HEK293 (cell line): ENCODE results near the gene TDG.

Experiments used
- CTCF ChIA-PET: fragments of 350-600 bp; formaldehyde crosslinking; extraction: SDS; loops from one replicate; lab custom pipeline; 2021; ENCODE audit warnings: antibody characterized with exemption; lab: Yijun Ruan, JAX
- POLR2A ChIA-PET: fragments of 300-600 bp; formaldehyde crosslinking; extraction: SDS; loops from one replicate; lab custom pipeline; 2020; ENCODE audit warnings: antibody characterized with exemption, inconsistent platforms; lab: Yijun Ruan, JAX
- H3K27ac ChIP-seq: fragments of 200-500 bp; sonication (Bioruptor generic); 2 replicates; pipeline ENCODE4 v1.5.1; 2014; ENCODE audit warnings: low read depth, low read length, control low read depth, inconsistent platforms; ENCODE audit errors: extremely low read depth
- H3K36me3 ChIP-seq, 2 experiments: fragments of 200-500 bp in 1 of 2; sonication (Bioruptor generic) in 1 of 2; 1 replicate in 1 of 2; 2 replicates in 1 of 2; pipeline ENCODE4 v1.5.1; 2014 to 2017; ENCODE audit warnings: inconsistent platforms in 2 of 2, low read length in 2 of 2; ENCODE audit not compliant: control insufficient read depth in 2 of 2, insufficient read depth in 1 of 2
- H3K4me1 ChIP-seq: fragments of 200-500 bp; sonication (Bioruptor generic); 2 replicates; pipeline ENCODE4 v1.5.1; 2014; ENCODE audit warnings: mild to moderate bottlenecking, low read length, inconsistent platforms; ENCODE audit not compliant: control insufficient read depth, insufficient read depth
- H3K4me3 ChIP-seq: 2 replicates; pipeline ENCODE4 v1.5.1; 2011; ENCODE audit warnings: low read depth, mild to moderate bottlenecking, control low read depth, low read length, moderate library complexity
- H3K9me3 ChIP-seq: fragments of 200-500 bp; sonication (Bioruptor generic); 2 replicates; pipeline ENCODE4 v1.5.1; 2014; ENCODE audit warnings: low read depth, low read length, inconsistent platforms; ENCODE audit not compliant: control insufficient read depth, insufficient read depth
- CTCF ChIP-seq: fragments of 450-650 bp; formaldehyde crosslinking; IDR thresholded peaks from 2 replicates; pipeline ENCODE4 v1.5.1; 2016; ENCODE audit warnings: missing biosample characterization, missing genetic modification characterization
- HOXA7 ChIP-seq: sonication (generic); formaldehyde crosslinking; IDR thresholded peaks from 2 replicates; pipeline ENCODE4 v1.8.1; 2022; ENCODE audit warnings: missing genetic modification reagents, borderline replicate concordance
- PRDM4 ChIP-seq: fragments of 450-650 bp; formaldehyde crosslinking; IDR thresholded peaks from 2 replicates; pipeline ENCODE4 v1.5.1; 2017; ENCODE audit warnings: missing biosample characterization, missing genetic modification characterization
- PRDM6 ChIP-seq: fragments of 450-650 bp; formaldehyde crosslinking; IDR thresholded peaks from 2 replicates; pipeline ENCODE4 v1.5.1; 2017; ENCODE audit warnings: missing biosample characterization, missing genetic modification characterization
- ZBTB20 ChIP-seq: fragments of 450-650 bp; formaldehyde crosslinking; IDR thresholded peaks from 2 replicates; pipeline ENCODE4 v1.5.1; 2016; ENCODE audit warnings: missing biosample characterization, missing genetic modification characterization
- ZBTB26 ChIP-seq: fragments of 450-650 bp; formaldehyde crosslinking; optimal IDR thresholded peaks from 2 replicates; pipeline ENCODE3; 2016; ENCODE audit warnings: missing biosample characterization, mild to moderate bottlenecking, missing genetic modification characterization
- ZIC2 ChIP-seq: fragments of 450-650 bp; formaldehyde crosslinking; IDR thresholded peaks from 2 replicates; pipeline ENCODE4 v1.5.1; 2016; ENCODE audit warnings: missing biosample characterization, missing genetic modification characterization
- ZNF280D ChIP-seq: fragments of 450-650 bp; formaldehyde crosslinking; IDR thresholded peaks from 2 replicates; pipeline ENCODE4 v1.5.1; 2016; ENCODE audit warnings: missing biosample characterization, missing genetic modification characterization
- ZNF324 ChIP-seq: fragments of 450-650 bp; formaldehyde crosslinking; IDR thresholded peaks from 2 replicates; pipeline ENCODE4 v1.5.1; 2016; ENCODE audit warnings: missing biosample characterization, missing genetic modification characterization
- ZNF398 ChIP-seq: fragments of 450-650 bp; formaldehyde crosslinking; IDR thresholded peaks from 2 replicates; pipeline ENCODE4 v1.5.1; 2017; ENCODE audit warnings: missing biosample characterization, missing genetic modification characterization
- ZNF560 ChIP-seq: fragments of 450-650 bp; formaldehyde crosslinking; IDR thresholded peaks from 2 replicates; pipeline ENCODE4 v1.5.1; 2017; ENCODE audit warnings: missing biosample characterization, missing genetic modification characterization, borderline replicate concordance
- ZNF596 ChIP-seq: fragments of 450-650 bp; IDR thresholded peaks from 2 replicates; pipeline ENCODE4 v1.5.0; 2018; ENCODE audit warnings: missing biosample characterization, mild to moderate bottlenecking, missing genetic modification characterization, moderate library complexity
- ZNF623 ChIP-seq: fragments of 450-650 bp; formaldehyde crosslinking; IDR thresholded peaks from 2 replicates; pipeline ENCODE4 v1.5.1; 2016; ENCODE audit warnings: missing biosample characterization, missing genetic modification characterization
- ZNF843 ChIP-seq: fragments of 450-650 bp; formaldehyde crosslinking; IDR thresholded peaks from 2 replicates; pipeline ENCODE4 v1.5.1; 2016; ENCODE audit warnings: missing biosample characterization, missing genetic modification characterization
- ZSCAN5A ChIP-seq: fragments of 450-650 bp; formaldehyde crosslinking; IDR thresholded peaks from 2 replicates; pipeline ENCODE4 v1.5.1; 2016; ENCODE audit warnings: missing biosample characterization, missing genetic modification characterization
- ZXDB ChIP-seq: fragments of 450-650 bp; formaldehyde crosslinking; IDR thresholded peaks from 2 replicates; pipeline ENCODE4 v1.5.1; 2016; ENCODE audit warnings: missing biosample characterization, missing genetic modification characterization

Gene TDG

GRCh38 chr12:104006929-104007328 lies 41.3 kb downstream of the TDG start:
- TF ChIP-seq ZNF596 (tag by site-specific recombination) = peak; percentile 74
- TF ChIP-seq ZNF843 (tag by site-specific recombination) = no peak
- no peak for TF ChIP-seq PRDM6 (tag by site-specific recombination)
- TF ChIP-seq ZNF398 (tag by site-specific recombination) = peak; percentile 48; the same call in 1 of the 2 replicates
- no peak for TF ChIP-seq ZBTB20 (tag by site-specific recombination)
- POLR2A ChIA-PET = no interaction called here
- CTCF ChIA-PET = interaction anchor here (0.6 kb wide), 1 partner anchor 193 kb away, joined by 3 read pairs; no protein-coding TSS in a partner anchor
- H3K36me3 ChIP-seq = no peaks in the 10 kb centered on the region
- no peak overlapping the region for H3K4me3 ChIP-seq
- no peaks in the 10 kb centered on the region for H3K9me3 ChIP-seq
- H3K4me1 ChIP-seq = no peaks in the 10 kb centered on the region
- H3K27ac ChIP-seq = no peak overlapping the region

- Histone ChIP-seq H3K36me3 (no peaks in the 10 kb centered on the region), H3K4me1 (no peaks in the 10 kb centered on the region), H3K27ac (no peak overlapping the region), H3K9me3 (no peaks in the 10 kb centered on the region), H3K4me3 (no peak overlapping the region)
- ChIA-PET POLR2A (no interaction called here), CTCF (interaction anchor here (0.6 kb wide), 1 partner anchor 16 kb away, joined by 5 read pairs; no protein-coding TSS in a partner anchor)
- TF ChIP-seq ZSCAN5A (tag by site-specific recombination) (no peak), ZXDB (no peak), ZNF324 (tag by site-specific recombination) (no peak), ZNF843 (tag by site-specific recombination) (no peak), ZNF623 (tag by site-specific recombination) (peak; percentile 29; the same call in 1 of the 2 replicates), HOXA7 (CRISPR knock-in tag) (no peak)
These were observed 44.4 kb downstream of the TDG start for GRCh38 chr12:104010121-104010520.

GRCh38 chr12:104010606-104011169 lies 45.0 kb downstream of the TDG start:
- Histone ChIP-seq H3K36me3 (no peaks in the 10 kb centered on the region), H3K9me3 (no peaks in the 10 kb centered on the region), H3K27ac (no peak overlapping the region), H3K4me1 (no peaks in the 10 kb centered on the region), H3K4me3 (no peak overlapping the region)
- CTCF ChIA-PET = interaction anchor here (0.6 kb wide), 1 partner anchor 17 kb away, joined by 5 read pairs; no protein-coding TSS in a partner anchor
- POLR2A ChIA-PET = no interaction called here
- TF ChIP-seq ZXDB (no peak), CTCF (tag by site-specific recombination) (no peak), ZBTB26 (tag by site-specific recombination) (no peak), ZNF560 (tag by site-specific recombination) (no peak), ZNF280D (tag by site-specific recombination) (no peak), PRDM4 (no peak), ZIC2 (tag by site-specific recombination) (no peak)
